ENCODE results near the gene EGFL6.

- TF ChIP-seq REST (IDR thresholded peaks at IDR 0.05; ENCODE audit: insufficient read depth in 1 of 2, low read depth in 2 of 2, low read length in 1 of 2) = no peak
- no peak for TF ChIP-seq CTCF (IDR thresholded peaks at IDR 0.05)
These were observed 80.9 kb downstream of the EGFL6 start for GRCh38 chrX:13650318-13650717.
